Raji (cell line): ENCODE measurements around the gene YARS1.

Experiments
- POLR2A ChIP-seq: IDR thresholded peaks from 2 replicates; pipeline ENCODE4 v1.6.1; 2011; ENCODE audit warnings: low read depth, low read length, control low read depth; ENCODE audit not compliant: insufficient read depth

The YARS1 gene

GRCh38 chr1:32801096-32801715 lies 16.0 kb downstream of the YARS1 start:
- TF ChIP-seq POLR2A: no peak

GRCh38 chr1:32798679-32799416 lies 18.3 kb downstream of the YARS1 start:
- no peak for TF ChIP-seq POLR2A

- no peak for TF ChIP-seq POLR2A
These were observed 19.0 kb downstream of the YARS1 start for GRCh38 chr1:32798191-32798590.

- TF ChIP-seq POLR2A: no peak
These were observed 19.7 kb downstream of the YARS1 start for GRCh38 chr1:32797456-32797855.

GRCh38 chr1:32791881-32792280 lies 25.3 kb downstream of the YARS1 start:
- TF ChIP-seq POLR2A: no peak

- no peak for TF ChIP-seq POLR2A
These were observed 30.3 kb downstream of the YARS1 start for GRCh38 chr1:32786856-32787255.

- no peak for TF ChIP-seq POLR2A
These were observed 32.3 kb downstream of the YARS1 start for GRCh38 chr1:32784817-32785216.

GRCh38 chr1:32783851-32784250 lies 33.3 kb downstream of the YARS1 start:
- TF ChIP-seq POLR2A: no peak

GRCh38 chr1:32782086-32782485 lies 35.1 kb downstream of the YARS1 start:
- no peak for TF ChIP-seq POLR2A

- TF ChIP-seq POLR2A: no peak
These were observed 36.4 kb downstream of the YARS1 start for GRCh38 chr1:32780628-32781234.

GRCh38 chr1:32780005-32780404 lies 37.2 kb downstream of the YARS1 start:
- TF ChIP-seq POLR2A: no peak

GRCh38 chr1:32779242-32779641 lies 37.9 kb downstream of the YARS1 start:
- TF ChIP-seq POLR2A: no peak

GRCh38 chr1:32775640-32776337 lies 41.4 kb downstream of the YARS1 start:
- no peak for TF ChIP-seq POLR2A

GRCh38 chr1:32774950-32775634 lies 42.1 kb downstream of the YARS1 start:
- TF ChIP-seq POLR2A: no peak

- TF ChIP-seq POLR2A: no peak
These were observed 42.7 kb downstream of the YARS1 start for GRCh38 chr1:32774464-32774808.

GRCh38 chr1:32773764-32774463 lies 43.2 kb downstream of the YARS1 start:
- TF ChIP-seq POLR2A: no peak
